ENCODE results near the gene EEFSEC. TPM values are rescaled to one million over a fixed set of nuclear protein-coding genes. Genes with fewer than 3 reads are reported as not detected.

EEFSEC gene
- polyA plus RNA-seq, 1 donor from 2014 or later = 4.6 TPM

GRCh38 chr3:128253150-128253549 lies 99.9 kb downstream of the EEFSEC start:
- no peaks in the 10 kb centered on the region for H3K27me3 ChIP-seq (ENCODE audit: insufficient read depth, low read depth, low read length)
- H3K9me3 ChIP-seq (ENCODE audit: low read length) = peaks cover 6% of the 10 kb centered on the region
- H3K79me2 ChIP-seq (replicated peaks; ENCODE audit: insufficient read depth, low read length) = no peaks in the 10 kb centered on the region
- no peaks in the 10 kb centered on the region for H3F3A ChIP-seq (ENCODE audit: insufficient read depth, low read length, poor library complexity, severe bottlenecking)
- H3K36me3 ChIP-seq (ENCODE audit: insufficient read depth, low read length) = peaks cover 4% of the 10 kb centered on the region
- H2AFZ ChIP-seq (ENCODE audit: low read depth, low read length) = no peak overlapping the region
- no peak overlapping the region for H3K4me2 ChIP-seq (ENCODE audit: low read length)
- H3K9ac ChIP-seq (ENCODE audit: low read length) = no peak overlapping the region
- no peak overlapping the region for H3K27ac ChIP-seq (ENCODE audit: low read length)
- peaks cover 2% of the 10 kb centered on the region for H4K20me1 ChIP-seq (ENCODE audit: insufficient read depth)
- no peaks in the 10 kb centered on the region for H3K9me2 ChIP-seq (ENCODE audit: insufficient read depth, low read length)
- H3K4me3 ChIP-seq (ENCODE audit: low read length) = no peak overlapping the region
- TF ChIP-seq SMC3 (conservative IDR thresholded peaks at IDR 0.05; ENCODE audit: poor library complexity) (no peak), RAD21 (conservative IDR thresholded peaks at IDR 0.05) (no peak), REST (IDR thresholded peaks at IDR 0.05; ENCODE audit: borderline replicate concordance) (no peak), MXI1 (conservative IDR thresholded peaks at IDR 0.05; ENCODE audit: poor library complexity, severe bottlenecking) (no peak), EZH2 (IDR thresholded peaks at IDR 0.05; ENCODE audit: borderline replicate concordance, insufficient read depth, low read length, poor library complexity, severe bottlenecking) (no peak), EP300 (conservative IDR thresholded peaks at IDR 0.05; ENCODE audit: poor library complexity, severe bottlenecking) (no peak), CTCF (IDR thresholded peaks at IDR 0.05; ENCODE audit: poor library complexity, severe bottlenecking) (no peak), POLR2AphosphoS5 (IDR thresholded peaks at IDR 0.05) (no peak)

- H3K27me3 ChIP-seq (ENCODE audit: insufficient read depth, low read depth, low read length) = no peaks in the 10 kb centered on the region
- H3K9me3 ChIP-seq (ENCODE audit: low read length) = peaks cover 6% of the 10 kb centered on the region
- H3F3A ChIP-seq (ENCODE audit: insufficient read depth, low read length, poor library complexity, severe bottlenecking) = no peaks in the 10 kb centered on the region
- H3K36me3 ChIP-seq (ENCODE audit: insufficient read depth, low read length) = peaks cover 4% of the 10 kb centered on the region
- H3K79me2 ChIP-seq (replicated peaks; ENCODE audit: insufficient read depth, low read length) = no peaks in the 10 kb centered on the region
- H3K4me2 ChIP-seq (ENCODE audit: low read length) = no peak overlapping the region
- H3K9me2 ChIP-seq (ENCODE audit: insufficient read depth, low read length) = no peaks in the 10 kb centered on the region
- TF ChIP-seq MXI1 (conservative IDR thresholded peaks at IDR 0.05; ENCODE audit: poor library complexity, severe bottlenecking) (no peak), POLR2AphosphoS5 (IDR thresholded peaks at IDR 0.05) (no peak), REST (IDR thresholded peaks at IDR 0.05; ENCODE audit: borderline replicate concordance) (no peak), EZH2 (IDR thresholded peaks at IDR 0.05; ENCODE audit: borderline replicate concordance, insufficient read depth, low read length, poor library complexity, severe bottlenecking) (no peak), TAF1 (IDR thresholded peaks at IDR 0.05; ENCODE audit: low read depth) (no peak), SMC3 (conservative IDR thresholded peaks at IDR 0.05; ENCODE audit: poor library complexity) (no peak), RAD21 (conservative IDR thresholded peaks at IDR 0.05) (no peak), EP300 (conservative IDR thresholded peaks at IDR 0.05; ENCODE audit: poor library complexity, severe bottlenecking) (no peak), CTCF (IDR thresholded peaks at IDR 0.05; ENCODE audit: poor library complexity, severe bottlenecking) (no peak)
- no peak overlapping the region for H3K9ac ChIP-seq (ENCODE audit: low read length)
- no peak overlapping the region for H2AFZ ChIP-seq (ENCODE audit: low read depth, low read length)
- no peak overlapping the region for H3K4me3 ChIP-seq (ENCODE audit: low read length)
- no peak overlapping the region for H3K27ac ChIP-seq (ENCODE audit: low read length)
- peaks cover 2% of the 10 kb centered on the region for H4K20me1 ChIP-seq (ENCODE audit: insufficient read depth)
Measured at GRCh38 chr3:128254066-128254590, 100.8 kb downstream of the EEFSEC start.

Data from neural cell (in vitro differentiated cells).